Epithelial cell of proximal tubule (primary cell): ENCODE results near the gene TMEM202. TPM values are rescaled to one million over a fixed set of nuclear protein-coding genes. Genes with fewer than 3 reads are reported as not detected.
"Not testable (repeated sequence)": the region's sequence is repeated elsewhere in the genome, so short reads cannot be mapped to it uniquely, and the experiment has no call there.

ENCODE experiments used
- DNase-seq: peaks from one replicate; pipeline ENCODE4 v3.0.0-alpha.2; 2011; ENCODE audit warnings: low read depth
- H3K4me3 ChIP-seq: 2 replicates; pipeline ENCODE4 v1.5.1; 2011; ENCODE audit warnings: low read depth, mild to moderate bottlenecking, low read length
- CTCF ChIP-seq: conservative IDR thresholded peaks from 2 replicates; pipeline ENCODE4 v1.5.1; 2012; ENCODE audit warnings: low read depth, mild to moderate bottlenecking, low read length
- total RNA-seq: library from RNA; depleted of rRNA; stranded (reverse); fragments of >200 nt; gene quantifications from 2 replicates; pipeline ENCODE4 v1.2.3, GENCODE V29; 2015

The TMEM202 gene
- total RNA-seq, 1 donor from 2014 or later, result not detected

- no peak for TF ChIP-seq CTCF
- H3K4me3 ChIP-seq, result no peak overlapping the region
- DNase-seq, result no peak
Measured at GRCh38 chr15:72379856-72380430, 18.2 kb upstream of the TMEM202 start.

GRCh38 chr15:72380743-72381142 lies 17.4 kb upstream of the TMEM202 start:
- H3K4me3 ChIP-seq, result no peak overlapping the region
- TF ChIP-seq CTCF, result no peak
- DNase-seq, result no peak

GRCh38 chr15:72382146-72382545 lies 16.0 kb upstream of the TMEM202 start:
- TF ChIP-seq CTCF, result peak; percentile 44
- DNase-seq, result no peak
- no peak overlapping the region for H3K4me3 ChIP-seq

GRCh38 chr15:72387741-72388140 lies 10.4 kb upstream of the TMEM202 start:
- no peak for DNase-seq
- no peak overlapping the region for H3K4me3 ChIP-seq

GRCh38 chr15:72389231-72389630 lies 8.9 kb upstream of the TMEM202 start:
- TF ChIP-seq CTCF, result no peak
- no peak overlapping the region for H3K4me3 ChIP-seq
- DNase-seq, result no peak

More at GRCh38 chr15:72387741-72388140, 10.4 kb upstream of the TMEM202 start:
- no peak for TF ChIP-seq CTCF

GRCh38 chr15:72396331-72396730 lies 1.8 kb upstream of the TMEM202 start:
- H3K4me3 ChIP-seq, DNase-seq: not testable (repeated sequence)

- no peak for DNase-seq
- TF ChIP-seq CTCF, result no peak
- no peak overlapping the region for H3K4me3 ChIP-seq
Measured at GRCh38 chr15:72398648-72399047, 543 bp downstream of the TMEM202 start.

- no peak overlapping the region for H3K4me3 ChIP-seq
- DNase-seq, result no peak
- no peak for TF ChIP-seq CTCF
Measured at GRCh38 chr15:72402726-72403125, 4.6 kb downstream of the TMEM202 start.
